GM12874 (cell line): Measurements from ENCODE around the gene KRTAP10-2.

Experiments
- CTCF ChIP-seq: IDR thresholded peaks from 2 replicates; pipeline ENCODE4 v1.5.1; 2011; ENCODE audit warnings: low read depth, mild to moderate bottlenecking, control low read depth, low read length, moderate library complexity; ENCODE audit not compliant: insufficient read depth

The KRTAP10-2 gene

GRCh38 chr21:44542716-44543115 lies 8.6 kb downstream of the KRTAP10-2 start:
- TF ChIP-seq CTCF: no peak

- TF ChIP-seq CTCF: no peak
Observed at GRCh38 chr21:44540741-44541288, 10.5 kb downstream of the KRTAP10-2 start.

GRCh38 chr21:44539991-44540666 lies 11.2 kb downstream of the KRTAP10-2 start, which contains the start of gene KRTAP10-1:
KRTAP10-1 (minus strand) TSS chr21:44540195; CDS start chr21:44540150, 45 bp downstream.
- no peak for TF ChIP-seq CTCF

DNA sequence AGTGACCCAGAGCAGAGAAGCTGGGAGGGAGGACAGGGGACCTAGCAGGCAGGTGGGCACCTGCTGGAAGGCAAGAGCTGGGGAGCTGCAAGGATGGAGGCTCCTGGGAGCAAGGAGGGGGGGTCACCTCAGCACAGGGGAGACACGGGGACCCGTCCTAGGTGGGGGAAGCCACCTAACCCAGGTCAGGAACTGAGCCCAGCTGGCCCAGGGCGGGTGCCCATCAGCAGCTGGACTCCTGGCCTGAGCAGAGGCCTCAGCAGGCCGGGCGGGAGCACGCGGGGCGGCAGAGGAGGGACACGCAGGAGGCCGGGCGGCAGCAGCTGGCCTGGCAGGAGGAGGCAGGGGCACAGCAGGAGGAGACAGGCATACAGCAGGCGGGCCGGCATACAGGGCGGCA lies 12.3 kb downstream of the KRTAP10-2 start:
- no peak for TF ChIP-seq CTCF

GRCh38 chr21:44537930-44538911 lies 13.1 kb downstream of the KRTAP10-2 start:
- TF ChIP-seq CTCF: no peak

DNA sequence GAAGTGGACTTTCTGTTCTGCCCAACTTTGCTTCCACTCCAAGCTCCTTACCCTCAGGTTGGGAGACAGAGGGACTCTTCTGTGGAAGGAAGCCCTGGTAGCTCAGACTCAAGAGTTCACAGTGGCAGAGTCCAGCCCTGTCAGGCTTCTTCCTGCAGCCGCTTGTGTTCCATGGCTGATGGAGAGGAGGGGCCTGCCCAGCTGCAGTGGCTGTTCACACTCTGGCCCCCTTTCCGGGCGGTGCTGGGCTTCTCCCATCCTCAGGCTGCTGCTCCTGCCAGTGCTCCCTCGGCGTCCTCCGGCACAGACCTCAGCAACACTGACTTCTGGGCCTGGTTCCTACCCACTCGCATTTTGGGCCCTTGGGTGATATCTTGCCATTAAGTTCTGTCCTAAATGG lies 15.3 kb downstream of the KRTAP10-2 start:
- TF ChIP-seq CTCF: no peak

DNA sequence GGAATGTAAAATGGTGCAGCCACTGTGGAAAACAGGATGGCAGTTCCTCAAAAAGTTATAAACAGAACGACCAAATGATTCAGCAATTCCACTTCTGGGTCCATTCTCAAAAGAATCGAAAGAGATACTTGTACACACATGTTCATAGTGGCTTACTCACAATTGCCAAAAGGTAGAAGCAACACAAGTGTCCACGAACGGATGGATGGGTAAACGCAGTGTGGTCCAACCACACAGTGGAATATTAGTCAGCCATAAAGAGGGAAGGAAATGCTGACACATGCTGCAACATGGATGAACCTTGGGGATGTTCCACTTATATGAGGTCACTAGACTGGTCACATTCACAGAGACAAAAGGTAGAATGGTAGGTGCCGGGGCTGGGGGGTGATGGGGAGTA lies 16.6 kb downstream of the KRTAP10-2 start:
- TF ChIP-seq CTCF: no peak
